Activated CD4-positive, alpha-beta T cell treated with anti-CD3 and anti-CD28 coated beads, Interleukin-2, amount 10 ng/mL, durations not matched to agents 7 days and 5 days (primary cell): ENCODE data around the gene KLF12. TPM values are rescaled to one million over a fixed set of nuclear protein-coding genes. Genes with fewer than 3 reads are reported as not detected.

Experiments
- CTCF ChIA-PET: fragments of 350-600 bp; sonication (Branson Sonifier 250); formaldehyde crosslinking; loops from one replicate; lab custom pipeline; 2021; ENCODE audit warnings: antibody characterized with exemption; lab: Charles Lee
- POLR2A ChIA-PET: fragments of 350-600 bp; sonication (Branson Sonifier 250); formaldehyde crosslinking; loops from one replicate; lab custom pipeline; 2021; ENCODE audit warnings: antibody characterized with exemption; lab: Charles Lee
- DNase-seq: peaks from one replicate; pipeline ENCODE4 v3.0.0-alpha.2; 2020
- H3K27ac Mint-ChIP-seq: one replicate; pipeline ENCODE4 v1.8.0; 2021; ENCODE audit warnings: mild to moderate bottlenecking, moderate library complexity, mixed read lengths
- H3K27me3 Mint-ChIP-seq: one replicate; pipeline ENCODE4 v1.8.0; 2021; ENCODE audit warnings: mixed read lengths
- H3K36me3 Mint-ChIP-seq: one replicate; pipeline ENCODE4 v1.8.0; 2021; ENCODE audit warnings: low read depth, mixed read lengths
- H3K4me1 Mint-ChIP-seq: one replicate; pipeline ENCODE4 v1.8.0; 2021; ENCODE audit warnings: mixed read lengths
- H3K4me3 Mint-ChIP-seq: one replicate; pipeline ENCODE4 v1.8.0; 2021; ENCODE audit warnings: mild to moderate bottlenecking, moderate library complexity, mixed read lengths
- H3K9me3 Mint-ChIP-seq: one replicate; pipeline ENCODE4 v1.8.0; 2021; ENCODE audit warnings: mixed read lengths
- total RNA-seq, 2 experiments: library from RNA; stranded (reverse); gene quantifications; one replicate each; pipeline ENCODE4 v1.2.3, GENCODE V29; 2021

KLF12 gene
- total RNA-seq, 2 experiments from 2014 or later = 33.6 to 44.3 TPM

GRCh38 chr13:74153316-74153715 is 19.1 kb upstream of the KLF12 start:
- CTCF ChIA-PET = interaction anchor here (1.0 kb wide), 1 partner anchor 20 kb away, joined by 3 read pairs; no protein-coding TSS in a partner anchor
- no peaks in the 10 kb centered on the region for H3K4me1 Mint-ChIP-seq
- no peak for DNase-seq
- no peaks in the 10 kb centered on the region for H3K9me3 Mint-ChIP-seq
- no peaks in the 10 kb centered on the region for H3K36me3 Mint-ChIP-seq
- no peaks in the 10 kb centered on the region for H3K27me3 Mint-ChIP-seq
- H3K27ac Mint-ChIP-seq = no peak overlapping the region
- no peak overlapping the region for H3K4me3 Mint-ChIP-seq
- POLR2A ChIA-PET = no interaction called here

GRCh38 chr13:74151859-74152258 is 17.7 kb upstream of the KLF12 start:
- CTCF ChIA-PET = no interaction called here
- POLR2A ChIA-PET = interaction anchor here (0.6 kb wide), 1 partner anchor 421 kb away, joined by 6 read pairs; no protein-coding TSS in a partner anchor

GRCh38 chr13:74148352-74148751 is 14.1 kb upstream of the KLF12 start:
- Mint-ChIP-seq H3K27me3 (no peaks in the 10 kb centered on the region), H3K9me3 (no peaks in the 10 kb centered on the region), H3K4me1 (no peaks in the 10 kb centered on the region), H3K4me3 (no peak overlapping the region), H3K27ac (no peak overlapping the region), H3K36me3 (no peaks in the 10 kb centered on the region)
- ChIA-PET CTCF (interaction anchor here (0.8 kb wide), 1 partner anchor 11 kb away, joined by 4 read pairs; no protein-coding TSS in a partner anchor), POLR2A (no interaction called here)
- DNase-seq = no peak

More at GRCh38 chr13:74151859-74152258, 17.7 kb upstream of the KLF12 start:
- H3K4me3 Mint-ChIP-seq = no peak overlapping the region
- no peak for DNase-seq
- no peaks in the 10 kb centered on the region for H3K4me1 Mint-ChIP-seq
- no peak overlapping the region for H3K27ac Mint-ChIP-seq
- H3K27me3 Mint-ChIP-seq = no peaks in the 10 kb centered on the region
- H3K36me3 Mint-ChIP-seq = no peaks in the 10 kb centered on the region
- H3K9me3 Mint-ChIP-seq = no peaks in the 10 kb centered on the region

DNA sequence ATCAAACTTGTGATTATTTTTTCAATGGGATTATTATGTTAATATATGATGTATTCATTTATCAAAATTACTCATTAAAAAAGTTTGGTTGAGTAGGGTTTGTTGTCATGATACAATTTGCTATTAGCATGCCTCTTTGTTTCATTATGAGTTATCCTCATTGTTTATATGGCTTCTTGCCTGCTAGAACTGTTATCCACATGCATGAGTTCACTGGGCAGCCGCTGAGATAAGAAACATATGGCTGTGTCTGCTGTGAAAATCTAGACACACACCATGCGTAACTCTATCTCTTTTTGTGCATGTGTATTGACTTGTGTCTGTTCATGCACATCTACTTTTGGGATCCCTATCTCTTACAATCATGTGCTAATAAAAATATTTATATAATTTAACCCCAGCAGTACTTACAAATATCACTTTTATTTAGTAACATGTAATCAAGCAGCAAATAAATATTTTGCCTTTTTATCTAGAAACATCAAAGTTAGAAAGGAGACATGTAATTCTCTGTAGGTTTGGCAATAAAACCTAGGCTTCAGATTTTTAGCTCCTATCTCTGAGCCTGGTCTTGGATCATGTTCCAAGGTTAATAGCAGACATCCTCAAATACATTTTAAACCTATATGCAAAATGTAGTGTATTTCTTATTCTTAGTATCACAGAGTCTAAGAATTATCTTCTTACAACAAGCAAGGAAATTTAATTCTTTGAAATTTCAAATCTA is 11.2 kb upstream of the KLF12 start:
- ChIA-PET CTCF (no interaction called here), POLR2A (no interaction called here)
- Mint-ChIP-seq H3K4me1 (no peaks in the 10 kb centered on the region), H3K9me3 (no peaks in the 10 kb centered on the region), H3K27me3 (no peaks in the 10 kb centered on the region), H3K4me3 (no peak overlapping the region), H3K27ac (no peak overlapping the region), H3K36me3 (no peaks in the 10 kb centered on the region)
- DNase-seq = no peak

- CTCF ChIA-PET = no interaction called here
These were observed 10.1 kb upstream of the KLF12 start for GRCh38 chr13:74144269-74144668.

DNA sequence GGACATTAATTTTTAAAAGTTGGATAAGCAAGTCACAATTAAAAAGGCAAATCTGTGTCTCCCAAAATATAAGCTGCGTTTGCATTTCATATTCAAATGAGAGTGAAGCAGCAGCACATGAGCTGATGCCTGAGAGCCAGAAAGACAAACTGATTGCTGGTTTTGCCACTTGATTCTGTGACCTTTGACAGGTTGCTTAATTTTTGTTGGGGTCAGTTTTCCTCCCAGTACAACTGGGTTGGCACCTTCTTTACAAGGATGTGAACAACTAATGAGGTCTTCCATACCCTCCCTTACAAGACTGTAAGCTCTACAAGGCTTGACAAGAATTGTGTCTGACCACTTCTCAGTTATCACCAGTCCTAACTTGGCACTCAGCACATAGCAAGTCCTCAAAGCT is 8.1 kb upstream of the KLF12 start:
- Mint-ChIP-seq H3K4me1 (no peaks in the 10 kb centered on the region), H3K4me3 (no peak overlapping the region), H3K36me3 (no peaks in the 10 kb centered on the region), H3K27ac (no peak overlapping the region), H3K9me3 (no peaks in the 10 kb centered on the region), H3K27me3 (peaks cover 2% of the 10 kb centered on the region)
- no peak for DNase-seq
- CTCF ChIA-PET = no interaction called here
- POLR2A ChIA-PET = no interaction called here

More at GRCh38 chr13:74144269-74144668, 10.1 kb upstream of the KLF12 start:
- no peaks in the 10 kb centered on the region for H3K4me1 Mint-ChIP-seq
- no peak for DNase-seq
- no peaks in the 10 kb centered on the region for H3K36me3 Mint-ChIP-seq
- no peaks in the 10 kb centered on the region for H3K9me3 Mint-ChIP-seq
- H3K27ac Mint-ChIP-seq = no peak overlapping the region
- H3K4me3 Mint-ChIP-seq = no peak overlapping the region
- no peaks in the 10 kb centered on the region for H3K27me3 Mint-ChIP-seq
- POLR2A ChIA-PET = no interaction called here

- Mint-ChIP-seq H3K27me3 (peaks cover 2% of the 10 kb centered on the region), H3K4me3 (no peak overlapping the region), H3K36me3 (peaks cover 2% of the 10 kb centered on the region), H3K27ac (no peak overlapping the region), H3K9me3 (no peaks in the 10 kb centered on the region), H3K4me1 (no peaks in the 10 kb centered on the region)
- no peak for DNase-seq
- POLR2A ChIA-PET = no interaction called here
- CTCF ChIA-PET = interaction anchor here (1.2 kb wide), 1 partner anchor 16 kb away, joined by 3 read pairs; no protein-coding TSS in a partner anchor
These were observed 4.0 kb upstream of the KLF12 start for GRCh38 chr13:74138241-74138640.

DNA sequence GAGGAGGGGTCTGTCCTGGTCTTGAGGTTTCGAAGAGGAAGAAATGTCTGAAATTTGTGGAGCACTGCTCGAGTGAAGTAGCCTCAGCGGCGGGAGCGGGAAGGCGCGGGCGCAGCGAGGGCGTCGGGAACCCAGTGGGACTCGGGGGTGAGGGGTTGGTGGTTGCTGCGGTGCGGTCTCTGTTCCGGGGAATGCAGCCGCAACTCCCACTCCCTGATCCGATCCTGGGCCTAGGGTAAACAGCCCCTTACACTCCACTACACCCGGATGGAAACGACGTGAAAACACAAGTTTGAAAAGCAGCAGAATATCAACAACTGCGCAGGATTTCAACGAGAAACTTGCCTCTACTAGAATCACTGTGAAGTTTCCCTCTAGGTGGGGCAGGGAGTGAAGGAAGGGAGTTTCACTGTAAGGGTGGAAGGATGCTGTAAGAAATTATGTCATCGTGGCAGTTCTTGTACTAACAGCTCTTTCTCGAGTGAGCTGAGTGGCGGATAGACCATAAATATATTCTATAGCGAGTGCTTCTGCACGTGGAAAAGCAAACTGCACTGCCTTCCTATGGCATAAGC is 2.0 kb upstream of the KLF12 start:
- CTCF ChIA-PET = interaction anchor here (0.6 kb wide), 1 partner anchor 1078 kb away, joined by 3 read pairs; the partner anchor contains the start of gene KLF5
- Mint-ChIP-seq H3K27ac (no peak overlapping the region), H3K36me3 (peaks cover 9% of the 10 kb centered on the region), H3K9me3 (no peaks in the 10 kb centered on the region), H3K27me3 (peaks cover 2% of the 10 kb centered on the region), H3K4me1 (peaks cover 13% of the 10 kb centered on the region), H3K4me3 (no peak overlapping the region)
- POLR2A ChIA-PET = interaction anchor here (1.8 kb wide), 1 partner anchor 151 kb away, joined by 6 read pairs; no protein-coding TSS in a partner anchor
- peak; percentile 38 for DNase-seq

DNA sequence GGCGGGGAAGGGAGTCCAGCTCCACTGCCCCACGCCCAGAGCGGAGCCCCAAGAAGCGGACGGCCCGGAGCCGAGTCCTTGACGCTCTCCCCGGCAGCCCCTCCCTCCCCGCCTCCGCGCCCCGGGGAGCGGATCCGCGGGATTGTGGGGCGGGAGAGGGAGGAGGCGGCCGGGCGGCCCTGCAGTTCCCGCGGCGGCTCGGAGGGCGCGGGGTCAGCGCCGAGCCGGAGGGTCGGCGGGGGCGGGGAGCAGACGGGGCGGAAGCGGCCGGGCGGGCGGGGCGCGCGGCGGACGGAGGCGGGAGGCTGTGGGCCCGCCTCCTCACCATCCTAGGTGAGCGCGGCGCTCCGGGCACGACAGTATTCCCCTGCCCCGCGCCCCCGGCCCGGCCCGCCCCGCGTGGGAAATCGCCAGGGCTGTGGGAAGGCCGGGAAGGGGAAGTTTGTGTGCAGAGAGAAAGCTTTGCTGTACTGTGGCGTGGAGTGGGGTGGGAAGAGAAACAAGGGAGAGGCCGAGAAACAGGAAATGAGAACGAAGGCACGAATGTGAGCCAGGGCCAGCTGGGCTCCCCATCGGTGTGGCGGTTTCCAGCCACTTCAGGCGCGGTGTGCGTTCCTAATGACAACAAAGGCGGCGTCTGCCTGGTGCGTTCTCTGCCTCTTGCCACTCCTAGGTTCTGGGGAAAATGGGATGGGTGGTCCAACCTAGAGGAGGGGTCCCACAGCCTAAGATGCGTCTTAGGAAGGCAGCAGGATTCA is 1.3 kb upstream of the KLF12 start:
- Mint-ChIP-seq H3K4me1 (peaks cover 19% of the 10 kb centered on the region), H3K27me3 (peaks cover 2% of the 10 kb centered on the region), H3K27ac (peak overlapping the region; percentile 80), H3K9me3 (no peaks in the 10 kb centered on the region), H3K4me3 (no peak overlapping the region), H3K36me3 (peaks cover 14% of the 10 kb centered on the region)
- ChIA-PET POLR2A (interaction anchor here (1.8 kb wide), 1 partner anchor 152 kb away, joined by 6 read pairs; no protein-coding TSS in a partner anchor), CTCF (no interaction called here)
- peak; percentile 62 for DNase-seq

DNA sequence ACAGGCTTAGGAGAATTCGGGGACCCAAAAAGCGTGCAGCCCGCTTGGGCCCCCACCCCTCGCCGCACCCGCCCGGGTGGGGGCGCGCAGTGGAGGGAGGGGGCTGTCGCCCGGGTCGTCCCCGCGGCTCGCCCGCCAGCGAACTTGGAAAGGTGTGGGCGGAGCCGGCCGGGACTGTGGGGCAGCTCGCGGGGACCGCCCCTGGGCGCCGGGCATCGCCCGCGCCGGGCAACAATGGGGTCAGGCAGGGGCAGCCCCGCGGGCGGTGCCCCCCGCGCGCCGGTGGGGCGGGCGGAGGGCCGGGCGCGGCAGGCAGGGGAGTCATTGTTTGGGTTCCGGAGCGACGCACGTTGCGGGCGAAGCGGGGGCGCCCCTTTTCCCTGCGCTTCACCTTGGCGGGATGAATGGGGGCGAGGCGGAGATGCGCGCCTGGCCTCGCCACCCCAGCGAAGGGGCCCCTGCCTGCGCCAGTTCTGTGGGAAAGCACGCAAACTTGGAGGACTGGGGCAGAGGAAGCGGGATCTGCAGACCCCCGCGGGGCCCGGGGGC is 647 bp upstream of the KLF12 start:
- ChIA-PET CTCF (no interaction called here), POLR2A (interaction anchor here (0.6 to 1.8 kb wide), 2 partner anchors 153 to 371 kb away, joined by 3 to 6 read pairs; no protein-coding TSS in a partner anchor)
- Mint-ChIP-seq H3K36me3 (peaks cover 14% of the 10 kb centered on the region), H3K27ac (peak overlapping the region; percentile 80), H3K9me3 (no peaks in the 10 kb centered on the region), H3K4me1 (peaks cover 26% of the 10 kb centered on the region), H3K27me3 (peaks cover 2% of the 10 kb centered on the region), H3K4me3 (no peak overlapping the region)
- no peak for DNase-seq

- ChIA-PET POLR2A (interaction anchor here (0.7 kb wide), 1 partner anchor 20 kb away, joined by 3 read pairs; no protein-coding TSS in a partner anchor), CTCF (interaction anchor here (0.6 to 1.9 kb wide), 4 partner anchors 19 to 900 kb away, joined by 3 to 4 read pairs (median 3); no protein-coding TSS in a partner anchor)
- Mint-ChIP-seq H3K27ac (peak overlapping the region; percentile 100), H3K4me3 (peak overlapping the region; percentile 97), H3K36me3 (peaks cover 21% of the 10 kb centered on the region), H3K27me3 (peaks cover 2% of the 10 kb centered on the region), H3K4me1 (peaks cover 34% of the 10 kb centered on the region), H3K9me3 (no peaks in the 10 kb centered on the region)
- DNase-seq = peak; percentile 90
These were observed 475 bp downstream of the KLF12 start for GRCh38 chr13:74133657-74134201.
